SU-DHL-6 (cell line): ENCODE results near the gene C19orf44.

Source experiments
- EZH2phosphoT487 ChIP-seq: fragments of 200-600 bp; sonication (generic), shearing (Covaris generic); conservative IDR thresholded peaks from 2 replicates; pipeline ENCODE4 v1.6.1; 2018; ENCODE audit warnings: mild to moderate bottlenecking, antibody characterized with exemption, low read length, moderate library complexity, mixed read lengths
- TF ChIP-seq, protein P1 (sequence below): fragments of 200-600 bp; sonication (generic); IDR thresholded peaks from one replicate; pipeline ENCODE4 v1.5.1; 2017; ENCODE audit warnings: antibody characterized with exemption, mild to moderate bottlenecking, low read length, moderate library complexity; ENCODE audit not compliant: insufficient read depth, poor library complexity, severe bottlenecking

DNA sequence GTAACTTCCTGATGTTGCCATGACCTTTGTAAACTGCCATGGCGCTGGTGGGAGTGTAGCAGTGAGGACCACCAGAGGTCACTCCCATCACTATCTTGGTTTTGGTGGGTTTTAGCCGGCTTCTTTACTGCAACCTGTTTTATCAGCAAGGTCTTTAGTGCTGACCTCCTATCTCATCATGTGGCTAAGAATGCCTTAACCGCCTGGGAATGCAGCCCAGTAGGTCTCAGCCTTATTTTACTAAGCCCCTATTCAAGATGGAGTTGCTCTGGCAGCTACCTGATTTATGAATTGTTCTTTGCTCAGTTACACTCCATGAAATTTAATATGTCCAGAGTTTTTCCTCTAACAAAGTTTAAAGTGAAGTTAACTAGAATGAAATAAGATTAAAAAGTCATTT lies 19.8 kb upstream of the C19orf44 start:
- TF ChIP-seq, protein P1, sequence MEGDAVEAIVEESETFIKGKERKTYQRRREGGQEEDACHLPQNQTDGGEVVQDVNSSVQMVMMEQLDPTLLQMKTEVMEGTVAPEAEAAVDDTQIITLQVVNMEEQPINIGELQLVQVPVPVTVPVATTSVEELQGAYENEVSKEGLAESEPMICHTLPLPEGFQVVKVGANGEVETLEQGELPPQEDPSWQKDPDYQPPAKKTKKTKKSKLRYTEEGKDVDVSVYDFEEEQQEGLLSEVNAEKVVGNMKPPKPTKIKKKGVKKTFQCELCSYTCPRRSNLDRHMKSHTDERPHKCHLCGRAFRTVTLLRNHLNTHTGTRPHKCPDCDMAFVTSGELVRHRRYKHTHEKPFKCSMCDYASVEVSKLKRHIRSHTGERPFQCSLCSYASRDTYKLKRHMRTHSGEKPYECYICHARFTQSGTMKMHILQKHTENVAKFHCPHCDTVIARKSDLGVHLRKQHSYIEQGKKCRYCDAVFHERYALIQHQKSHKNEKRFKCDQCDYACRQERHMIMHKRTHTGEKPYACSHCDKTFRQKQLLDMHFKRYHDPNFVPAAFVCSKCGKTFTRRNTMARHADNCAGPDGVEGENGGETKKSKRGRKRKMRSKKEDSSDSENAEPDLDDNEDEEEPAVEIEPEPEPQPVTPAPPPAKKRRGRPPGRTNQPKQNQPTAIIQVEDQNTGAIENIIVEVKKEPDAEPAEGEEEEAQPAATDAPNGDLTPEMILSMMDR, result no peak
- no peak for TF ChIP-seq EZH2phosphoT487
